T-helper 9 cell (primary cell): ENCODE results near the gene UBAP2.

Experiments
- DNase-seq: peaks from one replicate; pipeline ENCODE4 v3.0.0-alpha.2; 2020

UBAP2 gene

DNA sequence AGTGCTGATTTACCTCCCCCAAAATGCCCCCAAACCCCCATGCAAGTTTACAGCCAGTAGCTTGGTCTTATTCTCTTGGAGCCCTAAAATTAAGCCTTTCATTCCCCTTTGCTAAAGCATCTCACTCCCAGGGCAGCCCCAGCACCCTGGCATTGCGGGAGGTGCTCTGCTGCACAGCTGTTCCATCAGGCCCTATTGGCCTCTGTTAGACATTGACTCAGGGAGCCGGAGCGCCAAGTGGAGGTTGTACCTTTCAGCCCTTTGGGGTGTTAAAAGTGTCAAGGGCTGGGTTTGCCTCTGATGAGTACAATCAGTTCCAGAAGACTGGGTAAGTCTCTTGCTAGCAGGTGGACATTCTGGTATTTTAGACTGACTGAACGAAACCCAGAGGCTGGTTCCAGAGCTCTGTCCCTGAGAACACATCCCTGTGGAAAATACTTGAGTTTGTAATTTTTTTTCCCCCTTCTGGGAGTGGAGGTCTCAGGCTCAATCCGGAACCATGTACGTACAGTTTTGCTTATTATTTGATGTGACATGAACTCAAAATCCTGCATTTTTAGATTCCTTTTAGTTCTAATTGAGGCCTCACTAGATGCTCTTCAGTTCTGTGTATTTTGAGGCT lies 129.3 kb downstream of the UBAP2 start:
- no peak for DNase-seq

DNA sequence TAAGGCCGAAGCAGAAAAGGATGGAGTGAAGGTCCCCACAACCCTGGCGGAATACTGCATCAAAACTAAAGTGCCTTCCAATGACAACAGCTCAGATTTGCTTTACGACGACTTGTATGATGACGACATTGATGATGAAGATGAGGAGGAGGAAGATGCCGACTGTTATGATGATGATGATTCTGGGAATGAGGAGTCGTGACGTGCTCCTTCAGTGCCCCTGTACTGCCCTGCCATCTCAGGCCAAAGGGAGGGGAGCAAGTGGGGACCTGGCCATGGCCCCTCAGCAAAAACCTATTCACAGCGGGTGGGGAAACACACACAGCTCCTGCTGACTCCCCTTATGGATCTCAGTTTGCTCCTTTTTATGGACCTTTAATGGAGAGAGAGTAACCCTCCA lies 131.7 kb downstream of the UBAP2 start:
- no peak for DNase-seq

DNA sequence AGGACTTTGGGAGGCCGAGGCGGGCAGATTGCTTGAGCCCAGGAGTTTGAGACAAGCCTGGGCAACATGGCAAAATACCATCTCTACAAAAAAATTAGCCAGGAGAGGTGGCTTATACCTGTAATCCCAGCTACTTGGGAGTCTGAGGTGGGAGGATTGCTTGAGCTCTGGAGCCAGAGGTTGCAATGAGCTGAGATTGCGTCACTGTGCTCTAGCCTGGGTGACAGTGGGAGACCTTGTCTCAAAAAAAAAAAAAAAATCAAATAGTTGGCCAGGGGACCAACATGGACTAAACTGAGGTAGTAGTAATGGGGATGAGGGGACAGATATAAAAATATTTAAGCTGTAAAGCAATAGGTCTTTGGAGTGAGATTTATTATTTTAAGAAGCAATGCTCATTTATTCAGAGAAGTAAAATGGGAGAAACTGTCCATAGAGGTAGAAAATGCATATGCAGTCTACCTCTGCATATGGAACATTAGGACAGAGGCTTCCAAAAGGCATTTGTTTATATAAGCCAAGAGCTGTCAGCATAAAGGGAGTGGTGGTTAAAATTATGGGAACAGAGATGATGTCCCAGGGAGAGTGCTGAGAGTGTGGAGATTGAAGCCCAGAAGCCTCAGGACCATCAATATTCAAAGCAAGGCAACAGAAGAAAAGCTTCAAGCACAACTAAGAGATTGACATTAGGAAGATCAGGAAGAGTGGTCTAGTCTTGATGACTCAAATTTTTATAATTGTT lies 133.6 kb downstream of the UBAP2 start:
- DNase-seq: no peak

DNA sequence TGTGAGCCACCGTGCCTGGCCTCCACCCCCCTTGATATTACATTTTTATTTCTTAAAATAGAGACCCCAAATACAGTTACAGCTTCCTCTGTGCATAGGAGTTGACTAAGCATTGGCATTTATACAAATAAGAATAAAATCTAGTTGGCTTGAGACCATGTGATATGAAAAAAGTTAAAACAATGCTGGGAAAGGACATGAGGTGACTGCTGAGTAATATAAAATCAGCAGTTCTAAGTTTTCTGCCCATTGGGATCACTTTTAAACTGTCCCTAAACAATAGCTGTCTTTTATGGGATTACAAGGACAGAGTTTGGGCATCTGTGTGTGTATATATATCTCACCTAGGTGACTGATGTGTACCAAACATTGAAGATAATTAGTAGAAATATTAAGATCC lies 135.1 kb downstream of the UBAP2 start:
- no peak for DNase-seq

DNA sequence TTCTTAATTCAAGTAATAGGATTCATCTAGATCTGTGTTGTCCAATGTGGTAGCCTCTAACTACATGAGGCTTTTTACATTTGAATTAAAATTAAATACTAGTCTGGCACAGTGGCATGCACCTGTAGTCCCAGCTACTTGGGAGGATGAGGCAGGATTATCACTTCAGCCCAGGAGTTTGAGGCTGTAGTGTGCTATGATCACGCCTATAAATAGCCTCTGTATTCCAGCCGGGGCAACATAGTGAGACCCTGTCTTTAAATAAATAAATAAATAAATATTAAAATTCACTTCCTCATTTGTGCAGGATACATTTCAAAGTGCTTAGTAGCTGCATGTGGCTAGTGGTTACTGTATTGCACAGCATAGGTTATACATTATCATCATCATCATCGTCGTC lies 139.9 kb downstream of the UBAP2 start:
- DNase-seq: no peak

DNA sequence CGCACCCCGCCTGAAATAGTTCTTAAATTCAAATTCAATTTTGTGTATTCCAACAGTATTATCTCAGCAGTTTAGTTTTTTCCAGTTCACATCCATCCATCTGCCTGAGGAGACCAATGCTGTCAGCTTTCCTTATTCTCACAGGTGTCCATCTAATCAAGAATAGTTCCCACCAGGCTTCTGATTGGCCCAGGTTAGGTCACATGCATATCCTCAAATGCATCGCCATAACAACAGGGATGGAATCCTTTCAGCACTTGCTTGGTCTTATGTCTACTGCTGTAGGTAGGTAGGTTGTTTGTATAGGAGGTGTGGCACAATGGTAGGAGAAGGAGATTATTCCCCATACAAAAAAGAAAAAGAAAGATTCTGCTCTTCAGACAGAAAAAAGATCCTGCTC lies 140.6 kb downstream of the UBAP2 start:
- no peak for DNase-seq

DNA sequence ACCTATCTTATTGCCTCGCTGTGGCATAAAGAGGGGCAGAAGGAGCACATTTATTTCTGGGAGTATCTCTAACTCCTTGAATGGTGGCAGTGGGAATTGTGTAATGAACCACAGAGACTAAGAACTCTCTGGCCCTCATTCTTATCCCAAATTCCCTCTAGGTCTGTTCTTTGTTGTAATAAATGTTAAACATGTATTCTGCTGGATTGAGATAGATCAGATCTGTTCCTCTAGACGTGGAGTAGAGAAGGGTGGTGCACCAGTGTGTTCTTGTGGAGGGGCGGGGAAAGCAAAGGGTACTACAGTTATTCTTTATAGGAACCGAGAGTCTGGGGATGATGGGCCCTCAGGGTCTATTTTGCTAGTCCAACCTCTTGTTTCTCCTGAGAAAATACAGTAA lies 141.3 kb downstream of the UBAP2 start:
- DNase-seq: no peak

DNA sequence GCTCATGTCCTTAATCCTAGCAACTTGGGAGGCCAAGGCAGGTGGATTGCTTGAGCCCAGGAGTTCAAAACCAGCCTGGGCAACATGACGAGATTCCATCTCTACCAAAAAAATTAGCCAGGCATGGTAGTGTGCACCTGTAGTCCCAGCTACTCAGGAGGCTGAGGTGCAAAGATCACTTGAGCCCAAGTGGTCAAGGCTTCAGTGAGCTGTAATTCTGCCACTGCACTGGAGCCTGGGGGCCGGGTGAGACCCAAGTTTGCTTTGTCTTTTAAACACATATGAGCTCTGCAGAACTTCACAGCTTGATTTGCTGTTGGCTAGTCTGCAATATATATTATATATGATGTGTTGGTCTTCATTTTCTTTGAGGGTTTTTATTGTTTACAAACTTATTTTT lies 141.9 kb downstream of the UBAP2 start:
- DNase-seq: no peak

DNA sequence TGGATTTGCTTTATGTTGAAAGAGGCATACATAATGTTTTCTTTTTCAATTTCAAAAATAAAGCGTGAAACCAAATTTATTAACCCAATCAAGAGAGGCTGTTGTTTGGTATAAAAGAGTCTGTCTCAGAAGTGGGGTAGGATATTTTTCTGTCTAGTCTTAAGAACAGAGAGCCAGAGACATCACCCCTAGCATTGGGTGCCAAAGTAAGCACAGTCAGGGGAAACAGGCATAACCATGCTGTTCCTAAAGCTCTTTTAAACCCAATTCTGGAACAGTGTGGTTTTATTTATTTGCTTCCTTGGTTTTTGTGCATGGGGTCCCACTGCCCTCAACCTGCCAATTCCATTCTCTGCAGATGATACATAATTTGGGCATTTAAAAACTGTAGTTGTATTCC lies 143.6 kb downstream of the UBAP2 start:
- no peak for DNase-seq

DNA sequence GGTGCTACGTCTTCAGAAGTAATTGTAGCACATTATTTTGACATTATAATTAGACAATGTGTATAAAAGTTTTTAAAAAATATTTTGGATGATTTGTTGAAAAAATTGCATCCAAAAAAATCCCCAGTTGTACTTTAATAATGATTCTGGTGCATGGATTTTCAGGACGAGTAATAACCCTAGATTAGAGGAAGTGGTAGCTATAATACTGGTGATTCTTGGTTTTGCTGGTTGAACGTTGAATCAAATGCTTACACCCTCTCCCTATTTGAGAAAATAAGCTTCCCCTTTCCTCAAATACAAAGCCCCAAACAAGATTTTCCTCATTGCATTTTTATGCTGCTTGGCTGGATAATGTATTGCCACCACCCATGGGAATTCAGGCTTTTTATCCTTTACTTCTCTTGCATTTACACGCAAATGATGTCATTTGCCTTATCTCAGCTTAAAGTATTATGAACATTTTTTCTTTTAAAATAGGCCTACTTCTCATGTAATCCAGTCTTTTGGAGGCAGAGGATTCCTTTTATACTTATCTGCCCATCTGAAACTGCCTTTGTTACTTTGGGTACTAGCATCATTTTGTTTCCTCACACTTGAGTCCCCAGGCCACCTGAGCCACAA lies 145.4 kb downstream of the UBAP2 start:
- no peak for DNase-seq

DNA sequence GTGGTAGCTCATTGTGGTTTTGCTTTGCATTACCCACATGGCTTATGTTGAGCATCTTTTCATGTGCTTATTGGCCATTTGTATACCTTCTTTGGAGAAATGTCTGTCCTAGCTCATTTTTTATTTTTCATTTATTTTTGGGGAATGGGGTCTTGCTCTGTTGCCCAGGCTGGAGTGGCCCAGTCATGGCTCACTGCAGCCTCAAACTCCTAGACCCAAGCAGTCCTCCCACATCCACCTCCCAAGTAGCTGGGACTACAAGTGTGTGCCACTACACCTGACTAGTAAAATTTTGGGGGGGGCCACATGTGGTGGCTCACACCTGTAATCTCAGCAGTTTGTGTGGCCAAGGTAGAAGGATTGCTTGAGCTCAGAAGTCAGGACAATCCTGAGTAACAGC lies 154.4 kb downstream of the UBAP2 start:
- DNase-seq: no peak

DNA sequence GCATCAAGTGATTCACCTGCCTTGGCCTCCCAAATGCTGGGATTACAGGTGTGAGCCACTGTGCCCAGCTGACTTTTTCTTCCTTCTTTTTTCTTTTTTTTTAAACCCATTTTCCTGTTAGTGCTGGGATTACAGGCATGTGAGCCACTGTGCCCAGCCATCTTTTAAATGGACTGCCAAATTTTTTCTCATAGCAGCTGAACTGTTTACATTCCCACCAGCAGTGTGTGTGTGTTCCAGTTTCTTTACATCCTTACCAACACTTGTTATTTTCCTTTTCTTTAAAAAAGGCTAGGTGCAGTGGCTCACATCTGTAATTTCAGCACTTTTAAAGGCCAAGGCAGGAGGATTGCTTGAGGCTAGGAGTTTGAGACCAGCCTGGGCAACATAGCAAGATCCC lies 154.8 kb downstream of the UBAP2 start:
- DNase-seq: no peak

DNA sequence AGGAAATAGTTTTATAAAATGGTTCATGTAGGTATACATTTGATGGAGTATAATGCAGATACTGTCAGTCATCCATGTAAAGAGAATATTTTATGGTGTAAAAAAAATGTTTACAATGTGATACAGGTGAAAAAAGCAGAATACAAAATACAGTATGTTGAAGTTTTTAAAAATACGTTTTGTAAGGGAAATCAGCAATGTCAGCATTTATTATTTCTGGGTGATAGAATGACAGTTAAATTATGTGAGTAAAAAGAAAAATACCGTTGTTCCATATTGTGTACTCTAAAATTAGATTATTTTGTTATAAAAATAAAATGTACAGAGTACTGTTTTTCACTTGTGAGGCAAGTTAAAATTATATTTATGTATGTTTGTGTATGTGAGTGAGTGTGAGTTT lies 162.7 kb downstream of the UBAP2 start:
- no peak for DNase-seq

DNA sequence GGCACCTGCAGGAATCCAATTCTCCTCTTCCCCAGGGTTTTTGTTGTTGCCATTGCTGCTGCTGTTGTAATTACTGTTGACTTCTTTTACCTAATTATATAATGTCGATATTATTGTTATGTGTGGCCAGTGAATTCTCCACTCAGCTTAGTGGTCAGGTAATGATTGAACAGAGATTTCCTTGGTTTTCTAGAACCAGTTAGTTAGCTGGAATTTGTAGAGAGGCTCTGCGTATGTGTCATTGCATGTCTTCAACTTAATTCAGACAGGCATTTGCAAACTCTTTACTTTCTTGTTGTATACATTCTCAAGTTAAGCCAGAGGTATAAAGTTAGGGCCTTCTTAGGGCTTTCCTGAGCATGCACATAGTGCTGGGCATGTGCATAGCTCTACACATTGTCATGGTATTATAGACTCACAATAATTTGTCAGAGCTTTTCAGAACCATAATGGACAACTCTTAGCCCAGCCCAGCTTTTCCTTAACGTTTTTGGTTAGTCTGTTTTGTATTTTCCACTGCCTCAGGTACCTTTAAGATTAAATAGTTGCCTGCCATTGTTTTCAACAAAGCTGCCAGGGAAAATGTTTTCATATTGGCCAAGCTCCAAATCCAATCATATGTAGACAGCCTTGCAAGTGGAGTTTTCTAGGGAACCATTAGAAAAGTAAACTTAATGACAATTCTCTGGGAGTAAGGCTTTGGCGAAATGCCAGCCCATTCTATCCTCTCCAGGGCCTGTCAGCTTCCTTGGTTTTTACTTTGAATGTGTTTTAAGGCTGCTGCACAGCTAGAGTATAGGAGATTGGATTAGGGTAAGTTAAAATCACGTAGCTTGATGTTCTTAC lies 163.6 kb downstream of the UBAP2 start:
- no peak for DNase-seq

DNA sequence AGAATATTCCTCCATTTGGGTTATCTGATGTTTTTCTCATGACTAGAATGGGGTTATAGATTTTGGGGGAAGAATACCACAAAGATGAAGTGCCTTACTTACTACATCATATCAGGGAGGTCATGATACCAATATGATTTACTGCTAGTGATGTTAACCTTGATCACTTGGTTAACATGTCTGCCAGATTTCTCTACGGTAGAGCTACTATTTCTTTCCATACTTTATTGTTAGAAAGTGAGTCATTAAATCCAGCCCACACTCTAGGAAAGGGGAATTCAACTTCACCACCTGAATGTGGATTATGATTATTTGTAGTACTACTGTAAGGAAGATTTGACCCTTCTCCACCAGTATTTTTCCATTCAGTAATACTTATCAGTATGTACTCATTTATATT lies 167.1 kb downstream of the UBAP2 start:
- no peak for DNase-seq

DNA sequence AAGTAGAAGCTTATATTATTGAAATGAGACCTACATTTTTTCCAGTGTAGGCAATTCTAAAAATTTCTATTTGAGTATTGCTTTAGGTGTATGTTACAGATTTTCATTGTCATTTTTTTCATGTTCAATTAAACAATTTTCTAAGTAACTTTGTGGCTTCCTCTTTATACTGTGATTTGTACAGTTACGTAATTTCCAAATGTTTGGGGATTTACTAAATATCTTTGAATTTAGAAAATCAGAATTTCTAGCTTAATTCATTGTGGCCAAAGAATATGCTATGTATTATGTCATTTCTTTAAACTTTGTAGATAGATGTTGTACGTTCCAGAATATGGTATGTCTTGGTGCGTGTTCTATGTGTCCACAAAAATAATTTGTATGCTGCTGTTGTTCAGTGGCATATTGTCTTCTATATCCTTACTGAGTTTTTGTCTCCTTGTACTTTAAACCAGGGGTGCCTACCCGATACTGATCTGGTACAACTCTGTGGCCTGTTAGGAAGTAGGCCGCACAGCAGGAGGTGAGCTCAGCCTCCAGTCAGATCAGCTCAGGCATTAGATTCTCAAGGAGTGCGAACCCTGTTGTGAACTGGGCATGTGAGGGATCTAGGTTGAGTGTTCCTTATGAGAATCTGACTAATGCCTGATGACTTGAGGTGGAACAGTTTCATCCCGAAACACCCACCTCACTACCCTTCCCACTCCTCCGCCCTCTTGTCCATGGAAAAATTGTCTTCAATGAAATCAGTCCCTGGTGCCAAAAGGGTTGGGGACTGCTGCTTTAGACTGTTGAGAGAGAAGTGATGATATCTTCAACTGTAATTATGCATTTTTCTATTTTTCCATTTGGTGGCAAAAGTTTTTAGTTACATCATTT lies 168.2 kb downstream of the UBAP2 start:
- DNase-seq: no peak

DNA sequence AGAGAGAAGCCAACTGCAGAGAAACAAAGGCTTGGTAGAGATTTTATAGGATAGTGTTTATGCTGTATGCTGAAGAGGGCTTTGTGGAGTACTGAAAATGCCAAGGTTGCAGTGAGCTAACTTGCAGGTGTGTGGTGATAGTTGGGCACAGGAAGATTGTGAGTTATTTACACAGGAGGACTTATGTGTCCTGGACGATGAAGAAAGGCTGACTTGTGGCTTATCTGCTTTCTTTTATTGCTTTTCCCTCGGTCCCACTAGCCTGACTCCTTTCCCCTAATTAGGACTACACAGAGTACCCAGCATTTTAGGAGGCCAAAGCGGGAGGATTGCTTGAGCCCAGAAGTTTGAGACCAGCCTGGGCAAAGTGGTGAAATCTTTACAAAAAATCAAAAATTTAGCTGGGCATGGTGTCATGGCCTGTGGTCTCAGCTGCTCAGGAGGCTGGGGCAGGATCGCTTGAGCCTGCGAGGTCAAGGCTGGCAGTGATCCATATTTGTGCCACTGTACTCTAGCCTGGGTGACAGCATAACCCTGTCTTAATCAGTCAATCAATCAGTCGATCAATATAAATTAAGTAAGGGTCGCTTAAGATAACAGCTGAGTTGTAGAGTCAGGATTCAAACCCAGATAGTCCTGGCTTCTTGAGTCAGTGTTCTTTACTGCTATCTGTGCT lies 169.9 kb downstream of the UBAP2 start:
- DNase-seq: no peak

DNA sequence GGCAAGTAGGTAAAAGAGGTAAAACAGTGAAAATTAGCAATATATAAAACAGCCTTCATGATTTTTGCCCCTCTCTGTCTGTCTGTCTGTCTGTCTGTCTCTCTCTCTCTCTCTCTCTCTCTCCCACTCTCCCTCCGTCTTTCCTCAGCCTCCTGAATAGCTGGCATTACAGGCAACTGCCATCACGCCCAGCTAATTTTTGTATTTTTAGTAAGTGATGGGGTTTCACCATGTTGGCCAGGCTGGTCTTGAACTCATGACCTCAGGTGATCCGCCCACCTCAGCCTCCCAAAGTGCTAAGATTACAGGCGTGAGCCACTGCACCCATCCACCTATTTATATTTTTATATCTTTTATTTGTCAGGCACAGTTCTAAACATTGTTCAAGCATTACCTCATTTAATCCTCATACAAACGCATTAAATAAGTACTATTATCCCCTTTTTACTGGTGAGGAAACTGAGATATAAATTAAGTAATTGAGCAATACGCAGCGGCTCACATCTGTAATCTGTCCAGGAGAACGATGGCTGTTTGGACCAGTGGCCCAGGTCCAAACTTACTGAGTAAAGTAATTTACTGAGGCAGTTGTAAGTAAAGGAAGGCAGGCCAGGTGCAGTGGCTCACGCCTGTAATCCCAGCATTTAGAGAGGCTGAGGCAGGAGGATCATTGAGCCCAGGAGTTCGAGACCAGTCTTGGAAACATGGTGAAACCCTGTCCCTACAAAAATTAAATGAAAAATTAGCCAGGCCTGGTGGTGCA lies 170.8 kb downstream of the UBAP2 start:
- no peak for DNase-seq
